IPS DF 4.7 (cell line): ENCODE results near the gene ANK2.

ENCODE experiments used
- DNase-seq: peaks from one replicate; pipeline ENCODE4 v3.0.0-alpha.2; 2013; ENCODE audit warnings: low spot score; ENCODE audit errors: extremely low read depth

Gene ANK2

GRCh38 chr4:113049421-113050370, at the start of gene ANK2:
ANK2 (plus strand) TSS chr4:113049653; CDS start chr4:113049729, 76 bp downstream.
- DNase-seq: no peak

GRCh38 chr4:113003841-113004240, 45.6 kb upstream of the ANK2 start:
- no peak for DNase-seq

- DNase-seq: no peak
Observed at GRCh38 chr4:113004655-113005054, 44.8 kb upstream of the ANK2 start.

- no peak for DNase-seq
Observed at GRCh38 chr4:113006632-113007031, 42.8 kb upstream of the ANK2 start.

- DNase-seq: no peak
Observed at GRCh38 chr4:113007151-113007550, 42.3 kb upstream of the ANK2 start.

GRCh38 chr4:113008135-113008534, 41.3 kb upstream of the ANK2 start:
- no peak for DNase-seq

GRCh38 chr4:113008716-113009115, 40.7 kb upstream of the ANK2 start:
- no peak for DNase-seq

GRCh38 chr4:113009461-113009860, 40.0 kb upstream of the ANK2 start:
- no peak for DNase-seq

- no peak for DNase-seq
Observed at GRCh38 chr4:113012122-113012725, 37.2 kb upstream of the ANK2 start.

- DNase-seq: no peak
Observed at GRCh38 chr4:113012786-113013185, 36.7 kb upstream of the ANK2 start.

- no peak for DNase-seq
Observed at GRCh38 chr4:113013751-113014150, 35.7 kb upstream of the ANK2 start.

- no peak for DNase-seq
Observed at GRCh38 chr4:113016377-113016776, 33.1 kb upstream of the ANK2 start.

GRCh38 chr4:113020966-113021365, 28.5 kb upstream of the ANK2 start:
- no peak for DNase-seq

- DNase-seq: no peak
Observed at GRCh38 chr4:113024388-113024787, 25.1 kb upstream of the ANK2 start.

- no peak for DNase-seq
Observed at GRCh38 chr4:113025416-113025815, 24.0 kb upstream of the ANK2 start.

GRCh38 chr4:113026556-113026955, 22.9 kb upstream of the ANK2 start:
- DNase-seq: no peak

GRCh38 chr4:113028074-113028473, 21.4 kb upstream of the ANK2 start:
- no peak for DNase-seq

GRCh38 chr4:113031212-113031611, 18.2 kb upstream of the ANK2 start:
- DNase-seq: no peak

- no peak for DNase-seq
Observed at GRCh38 chr4:113040793-113041192, 8.7 kb upstream of the ANK2 start.

- no peak for DNase-seq
Observed at GRCh38 chr4:113042502-113042901, 7.0 kb upstream of the ANK2 start.

GRCh38 chr4:113043591-113043990, 5.9 kb upstream of the ANK2 start:
- no peak for DNase-seq

GRCh38 chr4:113050371-113050755, 910 bp downstream of the ANK2 start:
- DNase-seq: no peak

GRCh38 chr4:113050837-113051236, 1.4 kb downstream of the ANK2 start:
- DNase-seq: no peak
